Activated T-cell treated with anti-CD3 and anti-CD28 coated beads for 4 hours (primary cell): ENCODE results near the gene PLEKHA1.

Source experiments
- DNase-seq: peaks from one replicate; pipeline ENCODE4 v3.0.0-alpha.2; 2020

Gene PLEKHA1

GRCh38 chr10:122462533-122463465 lies 88.3 kb downstream of the PLEKHA1 start:
- no peak for DNase-seq

- no peak for DNase-seq
Observed at GRCh38 chr10:122463466-122464249, 89.2 kb downstream of the PLEKHA1 start.

- no peak for DNase-seq
Observed at GRCh38 chr10:122464250-122464510, 89.7 kb downstream of the PLEKHA1 start.

- no peak for DNase-seq
Observed at GRCh38 chr10:122464586-122464985, 90.1 kb downstream of the PLEKHA1 start.

- DNase-seq = no peak
Observed at GRCh38 chr10:122465401-122466040, 91.0 kb downstream of the PLEKHA1 start.

GRCh38 chr10:122466951-122467381 lies 92.5 kb downstream of the PLEKHA1 start:
- no peak for DNase-seq

GRCh38 chr10:122467701-122468100 lies 93.2 kb downstream of the PLEKHA1 start:
- DNase-seq = no peak

- no peak for DNase-seq
Observed at GRCh38 chr10:122468307-122468925, 93.9 kb downstream of the PLEKHA1 start.

- no peak for DNase-seq
Observed at GRCh38 chr10:122468926-122469781, 94.6 kb downstream of the PLEKHA1 start.

- DNase-seq = no peak
Observed at GRCh38 chr10:122469848-122470247, 95.3 kb downstream of the PLEKHA1 start.

GRCh38 chr10:122471531-122472177 lies 97.1 kb downstream of the PLEKHA1 start:
- DNase-seq = no peak

GRCh38 chr10:122473116-122473515 lies 98.6 kb downstream of the PLEKHA1 start:
- no peak for DNase-seq

- no peak for DNase-seq
Observed at GRCh38 chr10:122474131-122474818, 99.8 kb downstream of the PLEKHA1 start.

- DNase-seq = no peak
Observed at GRCh38 chr10:122475100-122475499, 100.6 kb downstream of the PLEKHA1 start.

- DNase-seq = no peak
Observed at GRCh38 chr10:122475591-122476332, 101.3 kb downstream of the PLEKHA1 start.

GRCh38 chr10:122476333-122476695 lies 101.8 kb downstream of the PLEKHA1 start:
- no peak for DNase-seq

GRCh38 chr10:122477436-122477835 lies 102.9 kb downstream of the PLEKHA1 start:
- DNase-seq = no peak

GRCh38 chr10:122478971-122479370 lies 104.5 kb downstream of the PLEKHA1 start:
- no peak for DNase-seq

GRCh38 chr10:122480146-122480833 lies 105.8 kb downstream of the PLEKHA1 start:
- DNase-seq = no peak
